Stomach smooth muscle (tissue), 2 donors: ENCODE measurements around the gene POU6F1.
A peak's percentile ranks its signal among the peaks of the same experiment; 100 is the strongest.

Source experiments
- H3K27ac ChIP-seq: one replicate; pipeline ENCODE4 v1.7.0; 2013; ENCODE audit warnings: mild to moderate bottlenecking, low read length, inconsistent platforms
- H3K27me3 ChIP-seq, 2 donors: one replicate each; pipeline ENCODE4 v1.7.0; 2013; ENCODE audit warnings: low read length in 2 of 2; ENCODE audit not compliant: insufficient read depth in 2 of 2, control insufficient read depth in 1 of 2
- H3K36me3 ChIP-seq, 2 donors: one replicate each; pipeline ENCODE4 v1.7.0; 2013; ENCODE audit warnings: low read length in 2 of 2; ENCODE audit not compliant: control insufficient read depth in 2 of 2, insufficient read depth in 2 of 2
- H3K4me1 ChIP-seq: one replicate; pipeline ENCODE4 v1.7.0; 2013; ENCODE audit warnings: low read length; ENCODE audit not compliant: control insufficient read depth, insufficient read depth
- H3K4me3 ChIP-seq, 2 donors: one replicate each; pipeline ENCODE4 v1.7.0; 2013; ENCODE audit warnings: low read length in 2 of 2
- H3K9ac ChIP-seq, 2 donors: one replicate each; pipeline ENCODE4 v1.7.0; 2013; ENCODE audit warnings: low read length in 2 of 2, mild to moderate bottlenecking in 1 of 2
- H3K9me3 ChIP-seq, 2 donors: one replicate each; pipeline ENCODE4 v1.7.0; 2013; ENCODE audit warnings: low read length in 2 of 2; ENCODE audit not compliant: control insufficient read depth in 2 of 2
- donor health status: healthy.
- donor health status: Pancreatic carcinoma.

The POU6F1 gene

DNA sequence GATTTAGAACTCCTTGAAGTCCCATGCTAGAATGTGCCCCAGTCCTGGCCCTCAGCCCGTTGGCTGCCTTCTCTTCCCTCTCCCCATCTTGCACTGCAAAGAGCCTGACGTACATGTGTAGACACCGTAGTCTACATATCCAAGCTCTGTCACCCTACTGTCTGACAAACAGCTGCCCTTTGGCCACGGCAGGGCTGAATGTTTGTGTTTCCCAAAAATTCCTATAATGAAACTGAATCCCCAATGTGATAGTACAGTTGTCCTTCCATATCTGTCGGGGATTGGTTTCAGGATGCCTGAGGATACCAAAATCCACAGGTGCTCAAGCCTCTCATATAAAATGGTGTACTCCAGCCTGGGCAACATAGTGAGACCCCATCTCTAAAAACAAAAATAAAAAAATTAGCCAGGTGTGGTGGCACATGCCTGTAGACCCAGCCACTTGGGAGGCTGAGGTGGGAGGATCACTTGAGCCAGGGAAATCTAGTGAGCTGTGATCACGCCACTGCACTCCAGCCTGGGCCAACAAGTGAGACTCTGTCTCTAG lies 32.6 kb downstream of the POU6F1 start:
- H3K27ac ChIP-seq, result no peak overlapping the region
- H3K4me1 ChIP-seq, result no peaks in the 10 kb centered on the region
- H3K9ac ChIP-seq, result no peak overlapping the region
- H3K9me3 ChIP-seq, result no peaks in the 10 kb centered on the region
- H3K4me3 ChIP-seq, result no peak overlapping the region
- peaks cover 9 to 12% of the 10 kb centered on the region in 2 donors for H3K36me3 ChIP-seq
- H3K27me3 ChIP-seq, result no peaks in the 10 kb centered on the region

DNA sequence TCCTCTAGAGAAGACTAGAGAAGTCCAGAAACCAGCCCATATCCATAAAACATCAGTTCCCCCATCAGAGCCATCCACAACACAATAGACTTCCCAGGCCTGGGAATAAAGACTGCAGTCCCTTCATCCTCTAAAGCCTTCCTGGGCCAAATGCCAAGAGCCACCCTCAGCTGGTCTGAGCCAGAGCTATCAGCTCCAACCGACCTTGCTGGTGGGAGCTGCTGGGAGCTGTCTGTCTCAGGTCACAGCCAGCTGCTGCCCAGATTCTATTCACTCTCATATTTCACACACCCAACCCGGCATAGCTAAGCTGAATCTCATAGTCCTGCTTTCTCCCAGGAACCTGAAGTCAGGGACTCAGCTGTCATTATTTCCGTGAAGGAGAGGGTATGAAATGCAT lies 34.0 kb downstream of the POU6F1 start:
- Histone ChIP-seq H3K27me3 (no peaks in the 10 kb centered on the region), H3K4me1 (no peaks in the 10 kb centered on the region), H3K4me3 (no peak overlapping the region), H3K9me3 (no peaks in the 10 kb centered on the region), H3K27ac (no peak overlapping the region), H3K9ac (no peak overlapping the region), H3K36me3 (no peaks in the 10 kb centered on the region)

DNA sequence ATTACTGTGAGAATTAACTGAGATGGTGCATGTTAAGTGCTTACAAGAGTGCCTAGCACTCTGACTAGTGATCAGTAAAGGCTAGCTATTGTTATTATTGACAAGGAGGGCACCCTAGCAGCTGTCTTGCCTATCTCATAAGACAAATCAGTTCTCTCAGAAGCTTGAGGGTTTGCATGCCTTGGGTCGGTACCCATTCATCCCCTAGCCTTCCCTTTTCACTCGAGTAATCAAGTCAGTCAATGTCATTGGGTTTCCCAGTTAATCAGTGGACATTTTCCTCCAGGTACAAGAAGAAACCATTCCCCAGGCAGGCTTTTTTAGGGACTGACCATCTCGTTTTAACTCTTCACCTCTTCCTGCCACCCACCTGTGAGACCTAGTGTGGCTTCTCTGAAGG lies 34.5 kb downstream of the POU6F1 start:
- Histone ChIP-seq H3K27ac (no peak overlapping the region), H3K4me3 (no peak overlapping the region), H3K36me3 (no peaks in the 10 kb centered on the region), H3K9me3 (no peaks in the 10 kb centered on the region), H3K4me1 (no peaks in the 10 kb centered on the region), H3K27me3 (no peaks in the 10 kb centered on the region), H3K9ac (no peak overlapping the region)

DNA sequence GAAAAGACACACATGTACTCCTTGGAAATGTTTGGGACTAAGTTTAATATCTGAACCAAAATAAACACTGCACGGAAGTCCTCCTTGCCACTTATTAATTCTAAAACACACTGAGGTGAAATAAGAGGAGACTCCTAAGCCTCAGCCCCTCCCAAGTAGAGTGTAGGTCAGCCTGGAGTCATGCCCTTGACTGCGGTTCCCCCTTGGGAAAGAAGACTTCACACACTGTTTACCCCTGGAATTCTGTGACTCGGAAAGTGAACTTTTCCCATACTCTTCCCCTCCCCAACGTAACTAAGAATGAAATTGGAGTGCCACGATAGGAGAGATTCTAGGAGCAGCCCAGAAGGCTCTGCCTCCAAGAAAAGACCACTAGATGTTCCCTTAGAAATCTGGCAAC lies 36.3 kb downstream of the POU6F1 start:
- Histone ChIP-seq H3K9me3 (no peaks in the 10 kb centered on the region), H3K4me3 (no peak overlapping the region), H3K27ac (no peak overlapping the region), H3K27me3 (no peaks in the 10 kb centered on the region), H3K9ac (no peak overlapping the region), H3K36me3 (no peaks in the 10 kb centered on the region), H3K4me1 (no peaks in the 10 kb centered on the region)

DNA sequence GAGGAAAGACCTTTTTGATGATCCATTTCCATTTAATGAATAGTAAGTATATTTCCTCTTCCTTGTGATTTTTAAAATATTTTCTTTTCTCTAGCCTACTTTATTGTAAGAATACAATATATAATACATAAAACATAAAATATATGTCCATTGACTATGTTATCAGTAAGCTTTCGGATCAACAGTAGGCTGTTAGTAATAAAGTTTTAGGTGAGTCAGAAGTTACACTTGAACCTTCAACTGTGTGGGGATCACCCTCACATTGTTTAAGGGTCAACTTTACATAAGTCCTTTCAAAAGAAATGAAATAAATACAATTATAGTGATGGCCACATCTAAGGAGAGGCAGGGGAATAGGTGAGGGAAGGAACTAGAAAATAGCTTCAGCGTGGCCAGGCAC lies 40.0 kb downstream of the POU6F1 start:
- H3K4me3 ChIP-seq, result no peak overlapping the region
- H3K4me1 ChIP-seq, result peaks cover 4% of the 10 kb centered on the region
- no peaks in the 10 kb centered on the region for H3K36me3 ChIP-seq
- H3K27me3 ChIP-seq, result no peaks in the 10 kb centered on the region
- no peak overlapping the region for H3K27ac ChIP-seq
- H3K9me3 ChIP-seq, result no peaks in the 10 kb centered on the region
- no peak overlapping the region for H3K9ac ChIP-seq

DNA sequence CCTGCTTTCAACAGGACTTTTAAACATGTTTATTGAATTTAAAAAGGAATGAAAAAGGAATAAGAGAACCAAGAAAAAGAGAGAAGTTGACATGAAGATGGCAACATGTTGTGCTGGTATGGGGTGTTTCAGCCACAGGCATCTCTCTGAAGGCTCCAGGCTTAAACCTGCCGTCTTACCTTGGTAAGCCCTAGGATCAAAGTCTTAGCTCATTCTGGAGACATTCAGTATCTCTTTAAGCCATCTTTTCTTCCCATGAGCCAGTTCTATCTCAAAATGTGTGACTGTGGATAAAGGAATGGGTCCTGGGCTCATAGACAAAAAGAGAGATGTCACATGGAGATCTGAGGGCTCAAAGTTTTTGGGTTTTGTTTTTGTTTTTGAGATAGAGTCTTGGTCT lies 43.4 kb downstream of the POU6F1 start:
- no peaks in the 10 kb centered on the region for H3K9me3 ChIP-seq
- H3K9ac ChIP-seq, result no peak overlapping the region
- no peaks in the 10 kb centered on the region for H3K27me3 ChIP-seq
- H3K4me3 ChIP-seq, result no peak overlapping the region
- peaks cover 18% of the 10 kb centered on the region for H3K4me1 ChIP-seq
- no peak overlapping the region for H3K27ac ChIP-seq
- H3K36me3 ChIP-seq, result no peaks in the 10 kb centered on the region

DNA sequence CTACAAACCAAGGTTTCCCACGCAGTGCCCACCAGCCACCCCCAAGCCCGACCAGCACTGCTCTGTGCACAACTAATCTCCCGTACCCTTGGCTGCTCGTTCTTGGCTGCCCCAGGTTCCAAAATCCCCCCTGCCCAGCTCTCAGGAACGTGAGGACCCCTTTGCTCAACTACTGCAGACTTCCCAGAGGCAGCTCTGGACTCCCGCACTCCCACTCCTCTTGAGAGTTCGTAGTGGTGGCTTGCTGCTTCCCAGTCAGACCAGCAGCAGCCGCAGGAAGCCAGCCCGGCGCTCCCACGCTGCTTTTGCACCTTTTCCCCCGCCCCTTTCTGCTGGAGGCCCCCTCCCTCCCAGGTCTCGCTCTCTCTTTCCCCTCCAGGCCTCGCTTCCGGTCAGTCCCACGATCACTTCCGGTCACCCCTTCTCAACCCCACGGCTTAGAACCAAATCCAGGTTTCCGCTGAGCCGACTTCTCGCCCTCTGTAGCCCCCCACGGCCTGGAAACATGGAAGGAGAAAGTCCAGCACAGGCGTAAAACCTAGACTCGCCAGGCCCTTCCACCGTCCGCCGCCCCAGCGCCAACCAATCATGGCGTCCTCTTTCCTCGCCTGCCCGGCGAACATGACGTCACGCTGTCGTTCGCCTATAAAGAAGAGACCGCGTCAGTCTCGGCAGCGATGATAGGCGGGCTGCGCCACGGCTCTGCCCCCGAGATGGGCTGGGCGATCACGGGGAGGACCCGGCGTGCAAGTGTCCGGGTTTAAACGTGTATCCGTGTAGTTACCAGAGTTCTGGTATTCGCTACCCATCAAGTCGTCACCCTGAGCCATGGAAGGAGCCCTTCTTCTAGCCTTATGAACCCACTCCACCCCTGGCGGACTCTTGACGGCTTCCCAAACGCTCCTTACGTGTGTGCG lies 45.1 kb downstream of the POU6F1 start, which contains the start of gene TFCP2:
Gene TFCP2 (minus strand): TSS at position 621 of the 917 bp plus-strand sequence. CDS start 713 bp downstream, outside the sequence.
- Histone ChIP-seq H3K27me3 (no peaks in the 10 kb centered on the region), H3K36me3 (no peaks in the 10 kb centered on the region), H3K9ac (peak within 1 kb of the TSS; percentile 89 to 99), H3K27ac (peak within 1 kb of the TSS; percentile 98), H3K9me3 (no peaks in the 10 kb centered on the region), H3K4me1 (peaks cover 18% of the 10 kb centered on the region), H3K4me3 (peak within 1 kb of the TSS; percentile 90 to 97)

DNA sequence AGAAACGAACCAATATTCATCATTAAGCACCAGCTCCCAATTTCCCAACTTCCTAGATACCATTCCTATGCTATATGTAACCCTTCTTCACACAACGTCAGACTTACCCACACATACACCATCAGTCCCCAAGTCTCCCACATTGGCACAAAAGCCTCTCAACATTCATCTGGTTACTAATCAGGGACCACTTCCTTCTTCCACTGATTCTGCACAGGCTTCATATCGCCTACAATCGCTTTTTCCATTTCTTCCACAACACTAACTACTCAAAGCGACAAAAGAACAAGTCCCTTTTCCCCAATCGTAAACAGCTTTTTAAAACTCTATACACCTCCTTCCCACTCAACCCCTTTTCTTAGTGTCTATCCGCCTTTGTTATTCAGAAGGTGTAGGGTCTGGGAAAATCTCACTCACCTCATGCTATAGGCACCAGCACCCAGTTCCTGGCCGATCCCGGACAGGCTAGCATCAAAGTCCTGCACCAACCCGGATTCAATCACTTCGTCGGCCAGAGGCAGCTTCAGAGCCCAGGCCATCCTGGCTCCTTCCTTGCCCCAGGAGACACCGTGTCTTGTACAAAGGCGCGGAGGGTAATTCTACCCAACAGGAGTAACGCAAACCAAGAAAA lies 45.9 kb downstream of the POU6F1 start:
- Histone ChIP-seq H3K27me3 (no peaks in the 10 kb centered on the region), H3K4me1 (peaks cover 18% of the 10 kb centered on the region), H3K36me3 (no peaks in the 10 kb centered on the region), H3K9me3 (no peaks in the 10 kb centered on the region), H3K9ac (peak overlapping the region; percentile 89 to 99), H3K4me3 (peak overlapping the region; percentile 90 to 97), H3K27ac (peak overlapping the region; percentile 98)

DNA sequence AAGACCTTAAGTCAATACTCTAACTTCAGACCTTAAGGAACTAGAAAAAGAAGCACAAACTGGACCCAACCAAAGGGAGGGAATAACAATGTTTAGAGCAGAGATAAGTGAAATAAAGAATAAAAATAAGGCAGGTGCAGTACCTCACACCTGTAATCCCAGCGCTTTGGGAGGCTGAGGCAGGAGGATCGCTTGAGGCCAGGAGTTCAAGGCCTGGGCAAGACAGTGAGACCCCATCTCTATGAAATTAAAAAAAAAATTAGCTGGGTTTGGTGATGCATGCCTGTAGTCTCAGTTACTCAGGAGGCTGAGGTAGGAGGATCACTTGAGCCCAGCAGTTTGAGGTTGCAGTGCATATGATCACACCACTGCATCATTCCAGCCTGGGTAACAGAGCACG lies 54.1 kb downstream of the POU6F1 start:
- no peaks in the 10 kb centered on the region for H3K36me3 ChIP-seq
- H3K9ac ChIP-seq, result no peak overlapping the region

DNA sequence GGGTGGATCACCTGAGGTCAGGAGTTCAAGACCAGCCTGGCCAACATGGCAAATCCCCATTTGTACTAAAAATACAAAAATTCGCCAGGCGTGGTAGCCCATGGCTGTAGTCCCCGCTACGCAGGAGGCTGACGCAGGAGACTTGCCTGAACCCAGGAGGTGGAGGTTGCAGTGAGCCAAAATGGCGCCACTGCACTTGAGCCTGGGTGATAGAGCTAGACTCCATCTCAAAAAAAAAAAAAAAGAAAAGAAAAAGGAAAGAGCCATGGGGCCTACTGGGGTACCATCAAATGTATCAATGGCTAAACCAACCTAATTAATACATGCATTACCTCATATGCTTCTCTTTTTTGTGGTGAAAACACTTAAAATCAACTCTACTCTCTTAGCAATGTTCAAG lies 55.6 kb downstream of the POU6F1 start:
- H3K9ac ChIP-seq, result no peak overlapping the region
- no peaks in the 10 kb centered on the region for H3K36me3 ChIP-seq
- H3K4me1 ChIP-seq, result peaks cover 2% of the 10 kb centered on the region
- H3K4me3 ChIP-seq, result no peak overlapping the region
- no peaks in the 10 kb centered on the region for H3K9me3 ChIP-seq
- no peak overlapping the region for H3K27ac ChIP-seq
- H3K27me3 ChIP-seq, result no peaks in the 10 kb centered on the region

More for the DNA sequence above, 54.1 kb downstream of the POU6F1 start:
- Histone ChIP-seq H3K9me3 (no peaks in the 10 kb centered on the region), H3K27ac (no peak overlapping the region), H3K4me1 (peaks cover 2% of the 10 kb centered on the region), H3K27me3 (no peaks in the 10 kb centered on the region), H3K4me3 (no peak overlapping the region)
